SU-DHL-6 (cell line): ENCODE measurements around the gene RAG1.

Experiments used
- EZH2phosphoT487 ChIP-seq: fragments of 200-600 bp; sonication (generic), shearing (Covaris generic); conservative IDR thresholded peaks from 2 replicates; pipeline ENCODE4 v1.6.1; 2018; ENCODE audit warnings: mild to moderate bottlenecking, antibody characterized with exemption, low read length, moderate library complexity, mixed read lengths
- TF ChIP-seq, protein P1 (sequence below): fragments of 200-600 bp; sonication (generic); IDR thresholded peaks from one replicate; pipeline ENCODE4 v1.5.1; 2017; ENCODE audit warnings: antibody characterized with exemption, mild to moderate bottlenecking, low read length, moderate library complexity; ENCODE audit not compliant: insufficient read depth, poor library complexity, severe bottlenecking

DNA sequence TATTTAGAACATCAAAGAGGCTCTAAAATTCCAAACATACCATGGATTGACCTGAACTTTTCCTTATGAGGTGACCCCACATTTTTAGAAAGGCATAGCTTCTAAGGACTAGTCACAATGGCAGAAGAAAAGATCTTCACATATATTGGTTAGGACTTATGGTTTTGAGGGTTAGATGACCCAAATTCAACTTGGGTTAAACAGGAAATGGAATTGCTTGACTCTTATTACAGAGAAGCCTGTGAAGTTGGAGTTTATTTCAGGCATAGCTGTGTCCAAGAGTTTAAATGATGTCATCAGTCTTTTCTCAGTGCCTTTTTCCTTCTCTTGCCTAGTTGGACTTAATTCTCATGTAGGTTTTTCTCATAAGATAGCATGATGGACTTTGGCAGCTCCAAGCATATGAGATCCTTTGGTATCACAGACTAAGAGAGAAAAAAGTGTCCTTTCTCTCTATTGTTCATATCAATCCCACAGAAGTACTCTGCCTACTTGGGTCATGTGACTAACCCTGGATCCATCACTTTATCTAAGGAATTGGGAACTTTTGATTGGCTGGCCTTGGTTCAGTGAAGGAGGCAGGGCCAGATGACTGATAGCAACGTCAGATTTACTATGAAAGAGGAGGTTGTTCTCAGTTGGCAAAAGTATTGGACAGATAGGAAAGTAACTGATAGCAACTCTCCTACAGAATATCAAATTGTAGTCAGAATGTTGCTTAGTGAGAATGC, 17.3 kb upstream of the RAG1 start:
- TF ChIP-seq, protein P1, sequence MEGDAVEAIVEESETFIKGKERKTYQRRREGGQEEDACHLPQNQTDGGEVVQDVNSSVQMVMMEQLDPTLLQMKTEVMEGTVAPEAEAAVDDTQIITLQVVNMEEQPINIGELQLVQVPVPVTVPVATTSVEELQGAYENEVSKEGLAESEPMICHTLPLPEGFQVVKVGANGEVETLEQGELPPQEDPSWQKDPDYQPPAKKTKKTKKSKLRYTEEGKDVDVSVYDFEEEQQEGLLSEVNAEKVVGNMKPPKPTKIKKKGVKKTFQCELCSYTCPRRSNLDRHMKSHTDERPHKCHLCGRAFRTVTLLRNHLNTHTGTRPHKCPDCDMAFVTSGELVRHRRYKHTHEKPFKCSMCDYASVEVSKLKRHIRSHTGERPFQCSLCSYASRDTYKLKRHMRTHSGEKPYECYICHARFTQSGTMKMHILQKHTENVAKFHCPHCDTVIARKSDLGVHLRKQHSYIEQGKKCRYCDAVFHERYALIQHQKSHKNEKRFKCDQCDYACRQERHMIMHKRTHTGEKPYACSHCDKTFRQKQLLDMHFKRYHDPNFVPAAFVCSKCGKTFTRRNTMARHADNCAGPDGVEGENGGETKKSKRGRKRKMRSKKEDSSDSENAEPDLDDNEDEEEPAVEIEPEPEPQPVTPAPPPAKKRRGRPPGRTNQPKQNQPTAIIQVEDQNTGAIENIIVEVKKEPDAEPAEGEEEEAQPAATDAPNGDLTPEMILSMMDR = no peak
- no peak for TF ChIP-seq EZH2phosphoT487
